ENCODE data around the gene FGF14.

FGF14 gene

GRCh38 chr13:102367836-102368235 lies 34.0 kb downstream of the FGF14 start:
- no peak for DNase-seq (ENCODE audit: low spot score)

GRCh38 chr13:102361113-102361512 lies 40.7 kb downstream of the FGF14 start:
- DNase-seq (ENCODE audit: low spot score): no peak

DNA sequence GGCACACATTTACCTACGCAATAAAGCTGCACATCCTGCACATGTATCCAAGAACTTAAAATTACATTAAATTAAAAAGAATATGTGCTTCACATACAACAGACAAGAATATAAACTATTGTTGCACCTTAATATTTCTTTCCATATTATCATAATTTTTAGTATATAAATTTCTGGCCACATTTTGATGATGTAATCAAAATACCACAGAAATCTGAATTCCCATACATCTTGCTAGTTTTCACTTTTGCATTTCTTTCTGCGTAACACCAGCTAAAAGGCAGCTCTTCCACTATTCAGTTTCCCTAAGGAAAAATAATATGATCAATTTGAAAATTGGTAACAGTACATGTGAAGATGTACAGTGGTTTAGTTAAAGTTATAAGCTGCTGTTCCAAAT lies 42.6 kb downstream of the FGF14 start:
- no peak for DNase-seq (ENCODE audit: low spot score)

GRCh38 chr13:102355251-102355650 lies 46.6 kb downstream of the FGF14 start:
- no peak for DNase-seq (ENCODE audit: low spot score)

GRCh38 chr13:102354011-102354410 lies 47.8 kb downstream of the FGF14 start:
- no peak for DNase-seq (ENCODE audit: low spot score)

DNA sequence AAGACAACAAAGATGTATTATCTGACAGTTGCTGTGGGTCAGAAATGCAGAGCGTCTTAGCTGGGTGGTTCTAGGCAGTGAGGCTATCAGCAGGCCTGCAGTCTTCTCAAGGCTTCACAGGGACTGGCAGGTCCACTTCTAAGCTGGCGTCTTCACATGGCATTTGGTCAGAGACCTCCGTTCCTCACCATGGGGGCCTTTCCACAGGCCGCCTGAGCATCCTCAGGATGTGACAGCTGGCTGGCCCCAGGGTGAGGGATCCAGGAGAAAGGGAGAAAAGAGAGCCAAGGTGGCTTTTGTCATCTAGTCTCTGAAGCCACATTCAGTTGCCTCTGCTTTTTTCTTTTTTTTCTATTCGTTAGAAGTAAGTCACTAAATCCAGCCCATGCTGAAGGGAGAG lies 50.3 kb downstream of the FGF14 start:
- no peak for DNase-seq (ENCODE audit: low spot score)

- DNase-seq (ENCODE audit: low spot score): no peak
Observed at GRCh38 chr13:102347490-102347889, 54.4 kb downstream of the FGF14 start.

- DNase-seq (ENCODE audit: low spot score): no peak
Observed at GRCh38 chr13:102346769-102347168, 55.1 kb downstream of the FGF14 start.

GRCh38 chr13:102344410-102344809 lies 57.4 kb downstream of the FGF14 start:
- no peak for DNase-seq (ENCODE audit: low spot score)

GRCh38 chr13:102333320-102334198 lies 68.3 kb downstream of the FGF14 start:
- no peak for DNase-seq (ENCODE audit: low spot score)

DNA sequence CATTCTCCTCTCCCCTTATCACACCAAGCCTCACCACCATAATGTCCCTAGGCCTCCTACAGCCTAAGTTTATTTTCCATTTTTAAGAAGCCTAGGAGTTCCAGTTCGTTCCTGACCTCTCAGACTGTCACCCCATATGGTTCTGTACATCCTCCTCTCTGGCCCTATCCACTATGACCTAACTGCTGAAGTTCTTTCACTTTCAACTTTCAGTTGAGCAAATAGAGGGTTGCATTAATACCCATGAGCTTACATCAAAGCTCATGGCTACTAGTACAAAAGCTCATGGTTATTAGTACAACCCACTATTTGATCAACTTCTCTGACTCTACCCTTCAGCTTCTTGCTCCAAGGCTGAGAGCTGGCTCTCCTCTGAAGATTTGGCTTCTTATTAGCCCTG lies 72.9 kb downstream of the FGF14 start:
- no peak for DNase-seq (ENCODE audit: low spot score)

GRCh38 chr13:102327119-102327617 lies 74.7 kb downstream of the FGF14 start:
- no peak for DNase-seq (ENCODE audit: low spot score)

GRCh38 chr13:102326381-102327118 lies 75.3 kb downstream of the FGF14 start:
- no peak for DNase-seq (ENCODE audit: low spot score)

DNA sequence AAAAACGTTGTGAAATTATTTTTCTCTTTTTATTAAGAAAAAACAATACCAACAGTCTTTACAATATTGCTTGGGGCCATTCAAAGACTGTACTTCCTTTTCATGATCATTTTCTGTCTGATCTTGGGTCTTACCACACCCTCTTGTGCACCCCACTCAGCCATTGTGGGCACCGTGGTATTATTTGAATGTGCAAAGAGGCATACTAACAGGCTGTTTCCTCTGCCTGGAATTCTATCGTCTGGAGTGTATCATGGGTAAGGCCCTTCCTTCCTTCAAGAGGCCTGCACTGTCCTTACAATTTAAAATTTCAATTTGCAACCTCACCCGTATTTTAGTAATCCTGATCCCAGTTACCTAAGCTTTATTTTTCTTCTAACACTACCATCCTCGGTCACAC lies 76.5 kb downstream of the FGF14 start:
- no peak for DNase-seq (ENCODE audit: low spot score)

DNA sequence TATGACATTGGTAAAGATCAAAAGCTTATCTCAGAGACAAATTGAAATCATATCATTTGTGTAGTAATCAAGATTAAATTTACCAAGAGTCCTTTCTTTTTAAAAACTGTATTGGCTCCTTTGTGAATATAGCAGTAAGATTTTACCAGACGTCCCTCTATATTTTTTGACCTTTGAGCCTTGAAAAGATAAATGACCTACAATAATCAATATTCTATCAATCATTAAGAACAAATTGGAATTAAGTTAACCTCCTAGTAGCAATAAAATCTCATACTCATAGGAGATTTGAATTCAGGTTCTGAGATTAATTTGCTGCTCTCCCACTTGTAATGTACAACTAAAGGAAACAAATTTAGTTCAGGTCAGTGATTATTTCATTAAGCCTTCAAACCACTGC lies 78.3 kb downstream of the FGF14 start:
- DNase-seq (ENCODE audit: low spot score): no peak

DNA sequence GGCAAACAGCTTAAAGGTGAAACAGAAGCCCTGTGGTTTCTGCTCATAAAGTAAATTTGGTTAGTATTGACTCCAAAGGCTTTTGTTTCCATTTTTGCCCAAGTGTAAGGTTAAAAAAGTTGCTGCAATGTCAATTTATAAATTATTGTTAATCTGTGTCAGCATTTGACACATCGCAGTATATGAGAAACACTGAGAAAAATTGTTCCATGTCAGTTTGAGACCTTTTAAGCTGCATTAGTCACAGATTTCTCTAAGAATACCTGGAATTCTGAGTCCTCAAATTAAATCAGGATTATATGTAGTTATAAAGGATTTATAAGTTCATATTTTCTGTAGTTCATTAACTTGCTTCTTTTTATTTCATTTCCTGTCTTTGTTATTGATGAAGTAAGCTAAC lies 78.8 kb downstream of the FGF14 start:
- DNase-seq (ENCODE audit: low spot score): no peak

DNA sequence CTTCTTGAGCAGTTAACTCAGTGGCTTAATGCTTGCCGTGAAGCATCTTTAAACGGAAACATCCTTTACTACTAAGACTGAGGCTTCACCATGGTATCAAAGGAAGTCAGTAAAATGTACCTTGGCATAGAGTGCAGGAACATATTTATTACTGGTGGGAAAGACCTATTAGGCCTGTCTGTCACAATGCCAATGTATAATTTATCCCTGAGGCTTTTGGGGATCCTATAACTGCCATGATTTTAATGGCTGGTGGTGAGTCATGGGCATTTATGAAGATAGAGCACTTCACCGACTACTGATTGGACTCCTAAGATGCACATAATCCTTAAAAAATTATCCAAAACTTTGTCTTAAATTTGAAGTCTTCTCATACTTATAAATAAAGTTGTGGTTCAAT lies 79.6 kb downstream of the FGF14 start:
- DNase-seq (ENCODE audit: low spot score): no peak

- DNase-seq (ENCODE audit: low spot score): no peak
Observed at GRCh38 chr13:102318233-102318632, 83.6 kb downstream of the FGF14 start.

DNA sequence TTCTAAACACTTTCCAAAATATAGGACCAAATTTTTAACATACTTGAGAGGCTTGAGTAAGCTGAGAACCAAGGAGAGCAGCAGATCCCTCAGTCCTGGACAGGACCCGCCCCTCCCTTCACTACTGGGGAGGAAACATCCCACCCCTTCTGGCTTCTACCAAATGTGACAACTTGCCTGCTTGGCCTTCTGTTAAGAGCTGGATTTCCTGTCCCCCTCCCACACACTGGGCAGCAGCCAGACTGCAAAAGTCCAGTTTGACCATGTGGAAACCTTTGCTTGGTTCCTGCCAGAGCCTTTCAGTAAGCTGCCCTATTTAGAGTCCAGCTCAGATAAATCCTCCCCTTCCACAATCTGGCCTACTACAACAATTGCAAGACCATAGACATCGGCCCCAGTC lies 84.3 kb downstream of the FGF14 start:
- no peak for DNase-seq (ENCODE audit: low spot score)

DNA sequence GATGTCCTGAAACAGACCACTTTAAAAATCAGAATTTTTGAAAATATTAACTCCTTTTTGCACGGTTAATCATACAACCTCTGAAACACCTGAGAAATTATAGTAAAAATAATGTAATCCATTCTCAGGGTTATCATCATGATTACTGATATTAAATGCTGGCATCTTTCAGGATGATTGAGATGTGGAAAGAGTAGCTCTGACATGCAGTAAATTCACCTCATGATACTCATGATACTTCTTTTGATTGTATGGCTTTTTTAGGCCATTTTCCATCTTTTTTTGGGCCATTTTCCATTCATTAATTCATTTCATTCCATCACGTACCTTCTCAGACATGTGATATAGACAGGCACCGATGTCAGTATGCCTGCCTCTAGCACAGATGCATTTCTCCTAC lies 85.1 kb downstream of the FGF14 start:
- no peak for DNase-seq (ENCODE audit: low spot score)

GRCh38 chr13:102312841-102313240 lies 89.0 kb downstream of the FGF14 start:
- DNase-seq (ENCODE audit: low spot score): no peak

- no peak for DNase-seq (ENCODE audit: low spot score)
Observed at GRCh38 chr13:102311901-102312300, 89.9 kb downstream of the FGF14 start.

GRCh38 chr13:102311419-102311796 lies 90.4 kb downstream of the FGF14 start:
- no peak for DNase-seq (ENCODE audit: low spot score)
